SK-N-SH (cell line): ENCODE results near the gene ACVR1C.

Experiments
- EP300 ChIP-seq, 2 experiments: IDR thresholded peaks; 2 replicates each; pipeline versions ENCODE4 v1.4.0 to v1.6.1; 2012; ENCODE audit warnings: borderline replicate concordance in 1 of 2, low read depth in 1 of 2, low read length in 1 of 2
- EZH2phosphoT487 ChIP-seq: fragments of 200-600 bp; sonication (generic); IDR thresholded peaks from 2 replicates; pipeline ENCODE4 v1.6.1; 2017; ENCODE audit warnings: low read depth, mixed run types, mild to moderate bottlenecking, antibody characterized with exemption, moderate library complexity, borderline replicate concordance
- GABPA ChIP-seq: IDR thresholded peaks from 2 replicates; pipeline ENCODE4 v1.4.0; 2012; ENCODE audit warnings: low read depth, mild to moderate bottlenecking
- JUND ChIP-seq: IDR thresholded peaks from 2 replicates; pipeline ENCODE4 v1.4.0; 2012
- MEF2A ChIP-seq: IDR thresholded peaks from 2 replicates; pipeline ENCODE4 v1.4.0; 2012; ENCODE audit warnings: low read depth, borderline replicate concordance
- NRF1 ChIP-seq: IDR thresholded peaks from 2 replicates; pipeline ENCODE4 v1.6.1; 2012; ENCODE audit warnings: low read depth, mild to moderate bottlenecking, low read length
- POLR2AphosphoS5 ChIP-seq: IDR thresholded peaks from 2 replicates; pipeline ENCODE4 v1.6.1; 2012; ENCODE audit warnings: low read depth, low read length
- RAD21 ChIP-seq: IDR thresholded peaks from 2 replicates; pipeline ENCODE4 v1.6.1; 2012; ENCODE audit warnings: mild to moderate bottlenecking, low read length
- RFX5 ChIP-seq: IDR thresholded peaks from 2 replicates; pipeline ENCODE4 v1.6.1; 2012; ENCODE audit warnings: mild to moderate bottlenecking, improper control_type of control experiment, low read length
- SIN3A ChIP-seq: IDR thresholded peaks from 2 replicates; pipeline ENCODE4 v1.6.1; 2012; ENCODE audit warnings: low read depth, mild to moderate bottlenecking, low read length, moderate library complexity, borderline replicate concordance
- TAF1 ChIP-seq: IDR thresholded peaks from 2 replicates; pipeline ENCODE4 v1.6.1; 2012; ENCODE audit warnings: low read depth, mild to moderate bottlenecking, low read length, moderate library complexity, borderline replicate concordance
- TF ChIP-seq, protein P1 (sequence below): IDR thresholded peaks from 2 replicates; pipeline ENCODE4 v1.6.1; 2012; ENCODE audit warnings: mild to moderate bottlenecking, low read depth, low read length, moderate library complexity
- TF ChIP-seq, protein P2 (sequence below): fragments of 200-600 bp; sonication (generic); IDR thresholded peaks from 2 replicates; pipeline ENCODE4 v1.6.1; 2017; ENCODE audit warnings: antibody characterized with exemption, mild to moderate bottlenecking, moderate library complexity
- TF ChIP-seq, protein P3 (sequence below): IDR thresholded peaks from 2 replicates; pipeline ENCODE4 v1.4.0; 2012; ENCODE audit warnings: low read depth

DNA sequence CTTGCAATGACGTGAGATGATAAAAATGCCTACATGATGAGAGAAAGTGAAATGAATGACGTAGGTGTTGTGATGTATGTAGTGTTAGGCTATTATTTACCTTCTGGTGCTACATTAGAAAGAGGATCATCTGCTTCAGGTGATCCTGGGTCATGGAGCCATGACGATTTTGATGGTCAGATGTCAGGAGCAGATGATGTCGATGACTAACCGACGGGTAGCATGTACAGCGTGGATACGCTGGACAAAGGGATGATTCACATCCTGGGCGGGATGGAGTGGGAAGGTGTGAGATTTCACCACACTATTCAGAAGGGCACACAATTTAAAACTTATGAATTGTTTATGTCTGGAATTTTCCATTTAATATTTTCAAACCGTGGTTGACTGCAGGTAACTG, 43.5 kb upstream of the ACVR1C start:
- TF ChIP-seq, protein P1, sequence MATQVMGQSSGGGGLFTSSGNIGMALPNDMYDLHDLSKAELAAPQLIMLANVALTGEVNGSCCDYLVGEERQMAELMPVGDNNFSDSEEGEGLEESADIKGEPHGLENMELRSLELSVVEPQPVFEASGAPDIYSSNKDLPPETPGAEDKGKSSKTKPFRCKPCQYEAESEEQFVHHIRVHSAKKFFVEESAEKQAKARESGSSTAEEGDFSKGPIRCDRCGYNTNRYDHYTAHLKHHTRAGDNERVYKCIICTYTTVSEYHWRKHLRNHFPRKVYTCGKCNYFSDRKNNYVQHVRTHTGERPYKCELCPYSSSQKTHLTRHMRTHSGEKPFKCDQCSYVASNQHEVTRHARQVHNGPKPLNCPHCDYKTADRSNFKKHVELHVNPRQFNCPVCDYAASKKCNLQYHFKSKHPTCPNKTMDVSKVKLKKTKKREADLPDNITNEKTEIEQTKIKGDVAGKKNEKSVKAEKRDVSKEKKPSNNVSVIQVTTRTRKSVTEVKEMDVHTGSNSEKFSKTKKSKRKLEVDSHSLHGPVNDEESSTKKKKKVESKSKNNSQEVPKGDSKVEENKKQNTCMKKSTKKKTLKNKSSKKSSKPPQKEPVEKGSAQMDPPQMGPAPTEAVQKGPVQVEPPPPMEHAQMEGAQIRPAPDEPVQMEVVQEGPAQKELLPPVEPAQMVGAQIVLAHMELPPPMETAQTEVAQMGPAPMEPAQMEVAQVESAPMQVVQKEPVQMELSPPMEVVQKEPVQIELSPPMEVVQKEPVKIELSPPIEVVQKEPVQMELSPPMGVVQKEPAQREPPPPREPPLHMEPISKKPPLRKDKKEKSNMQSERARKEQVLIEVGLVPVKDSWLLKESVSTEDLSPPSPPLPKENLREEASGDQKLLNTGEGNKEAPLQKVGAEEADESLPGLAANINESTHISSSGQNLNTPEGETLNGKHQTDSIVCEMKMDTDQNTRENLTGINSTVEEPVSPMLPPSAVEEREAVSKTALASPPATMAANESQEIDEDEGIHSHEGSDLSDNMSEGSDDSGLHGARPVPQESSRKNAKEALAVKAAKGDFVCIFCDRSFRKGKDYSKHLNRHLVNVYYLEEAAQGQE = no peak
- TF ChIP-seq EZH2phosphoT487 = no peak
- no peak for TF ChIP-seq MEF2A
- TF ChIP-seq SIN3A = no peak
- no peak for TF ChIP-seq JUND
- TF ChIP-seq, protein P2, sequence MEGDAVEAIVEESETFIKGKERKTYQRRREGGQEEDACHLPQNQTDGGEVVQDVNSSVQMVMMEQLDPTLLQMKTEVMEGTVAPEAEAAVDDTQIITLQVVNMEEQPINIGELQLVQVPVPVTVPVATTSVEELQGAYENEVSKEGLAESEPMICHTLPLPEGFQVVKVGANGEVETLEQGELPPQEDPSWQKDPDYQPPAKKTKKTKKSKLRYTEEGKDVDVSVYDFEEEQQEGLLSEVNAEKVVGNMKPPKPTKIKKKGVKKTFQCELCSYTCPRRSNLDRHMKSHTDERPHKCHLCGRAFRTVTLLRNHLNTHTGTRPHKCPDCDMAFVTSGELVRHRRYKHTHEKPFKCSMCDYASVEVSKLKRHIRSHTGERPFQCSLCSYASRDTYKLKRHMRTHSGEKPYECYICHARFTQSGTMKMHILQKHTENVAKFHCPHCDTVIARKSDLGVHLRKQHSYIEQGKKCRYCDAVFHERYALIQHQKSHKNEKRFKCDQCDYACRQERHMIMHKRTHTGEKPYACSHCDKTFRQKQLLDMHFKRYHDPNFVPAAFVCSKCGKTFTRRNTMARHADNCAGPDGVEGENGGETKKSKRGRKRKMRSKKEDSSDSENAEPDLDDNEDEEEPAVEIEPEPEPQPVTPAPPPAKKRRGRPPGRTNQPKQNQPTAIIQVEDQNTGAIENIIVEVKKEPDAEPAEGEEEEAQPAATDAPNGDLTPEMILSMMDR = no peak
- no peak for TF ChIP-seq RAD21
- TF ChIP-seq, protein P3, sequence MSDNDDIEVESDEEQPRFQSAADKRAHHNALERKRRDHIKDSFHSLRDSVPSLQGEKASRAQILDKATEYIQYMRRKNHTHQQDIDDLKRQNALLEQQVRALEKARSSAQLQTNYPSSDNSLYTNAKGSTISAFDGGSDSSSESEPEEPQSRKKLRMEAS = no peak
- TF ChIP-seq TAF1 = no peak
- TF ChIP-seq GABPA = no peak
- TF ChIP-seq RFX5 = no peak
- no peak for TF ChIP-seq POLR2AphosphoS5
- no peak for TF ChIP-seq NRF1
- no peak for TF ChIP-seq EP300 (IDR thresholded peaks at IDR 0.05; ENCODE audit: borderline replicate concordance in 1 of 2, low read depth in 1 of 2, low read length in 1 of 2)
